Choroid plexus epithelial cell (primary cell): ENCODE results near the gene MRPL10.

ENCODE experiments used
- DNase-seq: peaks from one replicate; pipeline ENCODE4 v3.0.0-alpha.2; 2010; ENCODE audit warnings: low read depth
- H3K4me3 ChIP-seq: 2 replicates; pipeline ENCODE4 v1.5.1; 2011; ENCODE audit warnings: low read depth, mild to moderate bottlenecking, control low read depth, low read length, moderate library complexity
- CTCF ChIP-seq: conservative IDR thresholded peaks from 2 replicates; pipeline ENCODE4 v1.5.1; 2011; ENCODE audit warnings: low read depth, mild to moderate bottlenecking, control low read depth, inconsistent platforms, low read length, moderate library complexity

The MRPL10 gene

GRCh38 chr17:47844814-47845715, 13.7 kb upstream of the MRPL10 start:
- peak; percentile 65 for DNase-seq
- H3K4me3 ChIP-seq: no peak overlapping the region
- peak; percentile 57 for TF ChIP-seq CTCF

GRCh38 chr17:47844227-47844626, 12.9 kb upstream of the MRPL10 start:
- peak; percentile 91 for DNase-seq
- H3K4me3 ChIP-seq: no peak overlapping the region
- TF ChIP-seq CTCF: no peak

- H3K4me3 ChIP-seq: no peak overlapping the region
- TF ChIP-seq CTCF: no peak
- no peak for DNase-seq
These were observed 12.0 kb upstream of the MRPL10 start for GRCh38 chr17:47843391-47843730.

GRCh38 chr17:47841488-47842291, 10.3 kb upstream of the MRPL10 start:
- no peak for TF ChIP-seq CTCF
- H3K4me3 ChIP-seq: peak overlapping the region; percentile 80
- DNase-seq: no peak

GRCh38 chr17:47840742-47841487, 9.6 kb upstream of the MRPL10 start, which contains the start of gene SCRN2:
SCRN2 (minus strand) TSS chr17:47841273; CDS start chr17:47840843, 430 bp downstream.
- H3K4me3 ChIP-seq: peak within 1 kb of the TSS; percentile 80
- TF ChIP-seq CTCF: peak; percentile 96
- peak; percentile 75 for DNase-seq

GRCh38 chr17:47840001-47840741, 8.8 kb upstream of the MRPL10 start:
- no peak for DNase-seq
- TF ChIP-seq CTCF: no peak
- peak overlapping the region; percentile 80 for H3K4me3 ChIP-seq
